RWPE2 (cell line): Measurements from ENCODE around the gene DLG2.
A peak's percentile ranks its signal among the peaks of the same experiment; 100 is the strongest.

Experiments
- ATAC-seq: fragments of 200-7000 bp; cut with Tn5 transposase; 3 replicates; pipeline ENCODE4 v1.9.1; 2021; ENCODE audit warnings: low read depth
- DNase-seq: peaks from one replicate; pipeline ENCODE4 v3.0.0-alpha.2; 2020; ENCODE audit warnings: low spot score
- H3K27ac ChIP-seq: fragments of 450-650 bp; 2 replicates; pipeline ENCODE4 v1.5.1; 2017; ENCODE audit warnings: mild to moderate bottlenecking; ENCODE audit not compliant: poor library complexity, severe bottlenecking
- H3K27me3 ChIP-seq: fragments of 250-450 bp; sonication (Bioruptor Pico); 2 replicates; pipeline ENCODE4 v1.5.1; 2021; ENCODE audit warnings: mild to moderate bottlenecking, moderate library complexity; ENCODE audit not compliant: insufficient read depth, poor library complexity, severe bottlenecking
- H3K36me3 ChIP-seq: fragments of 250-450 bp; sonication (Bioruptor Pico); 2 replicates; pipeline ENCODE4 v1.5.1; 2020; ENCODE audit warnings: low read depth, mild to moderate bottlenecking, moderate library complexity
- H3K4me1 ChIP-seq: fragments of 250-450 bp; sonication (Bioruptor Pico); 2 replicates; pipeline ENCODE4 v1.5.1; 2021; ENCODE audit warnings: mild to moderate bottlenecking, moderate library complexity; ENCODE audit not compliant: insufficient read depth, poor library complexity, severe bottlenecking
- H3K4me3 ChIP-seq: fragments of 250-450 bp; sonication (Bioruptor Pico); 2 replicates; pipeline ENCODE4 v1.5.1; 2021; ENCODE audit warnings: mild to moderate bottlenecking, moderate library complexity; ENCODE audit not compliant: severe bottlenecking
- H3K9me3 ChIP-seq: fragments of 250-450 bp; sonication (Bioruptor Pico); 2 replicates; pipeline ENCODE4 v1.5.1; 2021; ENCODE audit warnings: mild to moderate bottlenecking, moderate library complexity; ENCODE audit not compliant: severe bottlenecking
- CTCF ChIP-seq: fragments of 450-650 bp; IDR thresholded peaks from one replicate; pipeline ENCODE4 v1.5.1; 2017; ENCODE audit warnings: mild to moderate bottlenecking, moderate library complexity; ENCODE audit not compliant: poor library complexity, severe bottlenecking

DLG2 gene

GRCh38 chr11:84524422-84525051, 1102.6 kb downstream of the DLG2 start:
- H3K27me3 ChIP-seq, result peaks cover 6% of the 10 kb centered on the region
- no peak overlapping the region for H3K4me3 ChIP-seq
- H3K9me3 ChIP-seq, result no peaks in the 10 kb centered on the region
- H3K4me1 ChIP-seq, result no peaks in the 10 kb centered on the region
- H3K36me3 ChIP-seq, result no peaks in the 10 kb centered on the region
- no peak overlapping the region for H3K27ac ChIP-seq
- peak; percentile 64 for TF ChIP-seq CTCF
- no peak for DNase-seq
- ATAC-seq, result no peak

GRCh38 chr11:84522331-84522730, 1104.8 kb downstream of the DLG2 start:
- no peak for TF ChIP-seq CTCF

GRCh38 chr11:84518631-84519183, 1108.4 kb downstream of the DLG2 start:
- no peak for TF ChIP-seq CTCF
- no peak overlapping the region for H3K27ac ChIP-seq
- DNase-seq (no peak), ATAC-seq (no peak)
- H3K4me1 ChIP-seq, result no peaks in the 10 kb centered on the region
- H3K36me3 ChIP-seq, result no peaks in the 10 kb centered on the region
- no peaks in the 10 kb centered on the region for H3K9me3 ChIP-seq
- peaks cover 7% of the 10 kb centered on the region for H3K27me3 ChIP-seq
- H3K4me3 ChIP-seq, result no peak overlapping the region

More at GRCh38 chr11:84522331-84522730, 1104.8 kb downstream of the DLG2 start:
- ATAC-seq, result no peak
- no peaks in the 10 kb centered on the region for H3K9me3 ChIP-seq
- H3K4me1 ChIP-seq, result no peaks in the 10 kb centered on the region
- no peak overlapping the region for H3K27ac ChIP-seq
- DNase-seq, result no peak
- no peak overlapping the region for H3K4me3 ChIP-seq
- peaks cover 6% of the 10 kb centered on the region for H3K27me3 ChIP-seq
- no peaks in the 10 kb centered on the region for H3K36me3 ChIP-seq

- no peaks in the 10 kb centered on the region for H3K9me3 ChIP-seq
- no peak overlapping the region for H3K27ac ChIP-seq
- ATAC-seq (no peak), DNase-seq (no peak)
- no peaks in the 10 kb centered on the region for H3K4me1 ChIP-seq
- no peaks in the 10 kb centered on the region for H3K36me3 ChIP-seq
- no peak for TF ChIP-seq CTCF
- no peak overlapping the region for H3K4me3 ChIP-seq
- peaks cover 6% of the 10 kb centered on the region for H3K27me3 ChIP-seq
These were observed 1112.7 kb downstream of the DLG2 start for GRCh38 chr11:84514436-84514835.

GRCh38 chr11:84503503-84503902, 1123.6 kb downstream of the DLG2 start:
- no peaks in the 10 kb centered on the region for H3K9me3 ChIP-seq
- H3K36me3 ChIP-seq, result no peaks in the 10 kb centered on the region
- no peaks in the 10 kb centered on the region for H3K27me3 ChIP-seq
- no peak for TF ChIP-seq CTCF
- no peak overlapping the region for H3K27ac ChIP-seq
- no peak for DNase-seq
- H3K4me1 ChIP-seq, result no peaks in the 10 kb centered on the region
- no peak for ATAC-seq
- H3K4me3 ChIP-seq, result no peak overlapping the region
